Lung (tissue), 12 donors: ENCODE data around the gene HOXB9. TPM values are rescaled to one million over a fixed set of nuclear protein-coding genes. Genes with fewer than 3 reads are reported as not detected.

Experiments
- ATAC-seq: fragments of 200-7000 bp; cut with Tn5 transposase; one replicate; pipeline ENCODE4 v1.9.1; 2020; ENCODE audit warnings: moderate number of reproducible peaks; ENCODE audit not compliant: insufficient read depth, low FRiP score
- DNase-seq, 3 donors: peaks; one replicate each; pipeline ENCODE4 v3.0.0-alpha.2; 2013 to 2017
- H3K27ac ChIP-seq, 2 donors: one replicate each; pipeline ENCODE4 v1.5.1; 2013; ENCODE audit warnings: mild to moderate bottlenecking in 2 of 2, moderate library complexity in 2 of 2, control low read depth in 1 of 2, inconsistent platforms in 1 of 2, low read depth in 1 of 2, low read length in 1 of 2
- H3K27me3 ChIP-seq, 3 donors: one replicate each; pipeline ENCODE4 v1.5.1; 2013; ENCODE audit warnings: low read length in 2 of 3; ENCODE audit not compliant: control insufficient read depth in 3 of 3, insufficient read depth in 3 of 3
- H3K36me3 ChIP-seq, 4 donors: one replicate each; pipeline ENCODE4 v1.5.1; 2013; ENCODE audit warnings: low read length in 4 of 4, mild to moderate bottlenecking in 1 of 4, moderate library complexity in 1 of 4; ENCODE audit not compliant: control insufficient read depth in 4 of 4, insufficient read depth in 4 of 4
- H3K4me1 ChIP-seq, 5 donors: one replicate each; pipeline ENCODE4 v1.5.1; 2013; ENCODE audit warnings: low read length in 5 of 5, mild to moderate bottlenecking in 2 of 5, moderate library complexity in 1 of 5; ENCODE audit not compliant: control insufficient read depth in 5 of 5, insufficient read depth in 5 of 5
- H3K4me3 ChIP-seq: one replicate; pipeline ENCODE4 v1.5.1; 2013; ENCODE audit warnings: mild to moderate bottlenecking, control low read depth, moderate library complexity
- H3K9ac ChIP-seq, 2 donors: one replicate each; pipeline ENCODE4 v1.5.1; 2013; ENCODE audit warnings: low read length in 2 of 2, control low read depth in 1 of 2; ENCODE audit not compliant: insufficient read depth in 1 of 2
- H3K9me3 ChIP-seq, 4 donors: one replicate each; pipeline ENCODE4 v1.5.1; 2013; ENCODE audit warnings: low read length in 3 of 4, mild to moderate bottlenecking in 1 of 4, moderate library complexity in 1 of 4; ENCODE audit not compliant: control insufficient read depth in 4 of 4, insufficient read depth in 3 of 4
- CTCF ChIP-seq: IDR thresholded peaks from 2 replicates; pipeline ENCODE4 v1.5.1; 2012; ENCODE audit warnings: mild to moderate bottlenecking; ENCODE audit errors: control extremely low read depth, extremely low read depth
- WGBS, 2 donors: extraction: QIAGEN DNeasy Blood & Tissue Kit; methylation state at CpG; one replicate each; pipeline ENCODE4 v1.1.7; 2013; 5-methylcytosine and 5-hydroxymethylcytosine counted together
- polyA plus RNA-seq, 2 donors: library from polyadenylated mRNA; stranded (reverse); fragments of 200-250 nt; gene quantifications; one replicate each; pipeline ENCODE4 v1.2.1, GENCODE V29; 2013
- total RNA-seq, 2 donors: library from RNA; depleted of rRNA in 1 of 2; stranded (reverse); fragments of >200 nt in 1 of 2; gene quantifications; one replicate each; pipeline ENCODE4 v1.2.1, GENCODE V29; 2014 to 2021
- donor health status: control.
- donor health status: control.
- donor health status: Bipolar disorder and iron deficiency.
- donor health status: healthy.
- donor health status: DM: yes; HTN: yes; CAD: no.

Gene HOXB9
- total and polyA plus RNA-seq, 4 donors = 0.18 TPM; not detected in 3

- peaks cover 0 to 17% (median 4%) of the 10 kb centered on the region in 5 donors for H3K4me1 ChIP-seq
- ATAC-seq (no peak), DNase-seq (peak in 1 of 3 donors; percentile 53)
- H3K9me3 ChIP-seq = peaks cover 0 to 2% (median 0%) of the 10 kb centered on the region in 4 donors
- H3K4me3 ChIP-seq = no peak overlapping the region
- WGBS, 2 donors = 6 to 11% methylated on average over 40 to 43 of the region's 43 CpGs
- H3K27me3 ChIP-seq = peaks cover 18 to 90% (median 84%) of the 10 kb centered on the region in 3 donors
- H3K9ac ChIP-seq = no peak overlapping the region
- no peaks in the 10 kb centered on the region for H3K36me3 ChIP-seq
- no peak overlapping the region for H3K27ac ChIP-seq
- TF ChIP-seq CTCF = no peak
Measured at GRCh38 chr17:48617471-48618255, 8.5 kb downstream of the HOXB9 start.

- H3K36me3 ChIP-seq = no peaks in the 10 kb centered on the region
- TF ChIP-seq CTCF = no peak
- peaks cover 18 to 90% (median 81%) of the 10 kb centered on the region in 3 donors for H3K27me3 ChIP-seq
- no peak overlapping the region for H3K27ac ChIP-seq
- no peak overlapping the region for H3K4me3 ChIP-seq
- no peak overlapping the region for H3K9ac ChIP-seq
- 33 to 41% methylated on average over 15 of the region's 15 CpGs for WGBS, 2 donors
- H3K9me3 ChIP-seq = peaks cover 0 to 2% (median 0%) of the 10 kb centered on the region in 4 donors
- DNase-seq (no peak), ATAC-seq (no peak)
- H3K4me1 ChIP-seq = peaks cover 0 to 21% (median 4%) of the 10 kb centered on the region in 5 donors
Measured at GRCh38 chr17:48616717-48617470, 9.3 kb downstream of the HOXB9 start.

- Histone ChIP-seq H3K27ac (no peak overlapping the region), H3K4me3 (no peak overlapping the region), H3K36me3 (no peaks in the 10 kb centered on the region), H3K9ac (no peak overlapping the region), H3K27me3 (peaks cover 12 to 90% (median 75%) of the 10 kb centered on the region in 3 donors), H3K9me3 (peaks cover 0 to 2% (median 0%) of the 10 kb centered on the region in 4 donors), H3K4me1 (peaks cover 0 to 25% (median 4%) of the 10 kb centered on the region in 5 donors)
- ATAC-seq = no peak
- WGBS, 2 donors = 34 to 43% methylated on average over 17 of the region's 17 CpGs
- no peak for TF ChIP-seq CTCF
- DNase-seq = no peak
Measured at GRCh38 chr17:48615963-48616716, 10.0 kb downstream of the HOXB9 start.
